GM19035 (cell line): ENCODE data around the gene SYNPO.
A peak's percentile ranks its signal among the peaks of the same experiment; 100 is the strongest.

Experiments
- ATAC-seq: cut with Tn5 transposase; IDR thresholded peaks from one replicate; pipeline ENCODE4 v1.9.1; 2021; ENCODE audit not compliant: unreplicated experiment

Gene SYNPO

GRCh38 chr5:150607991-150608390, 32.5 kb upstream of the SYNPO start:
- ATAC-seq: no peak

DNA sequence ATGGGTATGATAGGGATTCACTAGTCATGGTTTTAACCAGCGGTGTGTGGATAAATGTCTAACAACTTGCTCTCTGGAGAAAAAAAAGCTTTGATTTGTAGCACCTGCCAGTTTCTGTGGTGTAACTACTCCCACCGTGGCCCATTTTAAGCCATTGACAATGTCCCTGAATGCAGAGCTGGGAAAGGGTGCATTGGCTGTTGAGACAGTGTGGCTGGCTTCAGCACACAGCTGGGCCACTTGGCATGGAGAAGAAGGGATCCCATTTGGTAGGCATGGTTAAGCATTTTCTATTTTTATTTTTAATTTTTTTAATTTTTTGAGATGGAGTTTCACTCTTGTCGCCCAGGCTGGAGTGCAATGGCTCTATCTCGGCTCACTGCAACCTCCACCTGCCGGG, 31.5 kb upstream of the SYNPO start:
- no peak for ATAC-seq

GRCh38 chr5:150609843-150610584, 30.4 kb upstream of the SYNPO start:
- no peak for ATAC-seq

- ATAC-seq: no peak
Observed at GRCh38 chr5:150611026-150611425, 29.4 kb upstream of the SYNPO start.

DNA sequence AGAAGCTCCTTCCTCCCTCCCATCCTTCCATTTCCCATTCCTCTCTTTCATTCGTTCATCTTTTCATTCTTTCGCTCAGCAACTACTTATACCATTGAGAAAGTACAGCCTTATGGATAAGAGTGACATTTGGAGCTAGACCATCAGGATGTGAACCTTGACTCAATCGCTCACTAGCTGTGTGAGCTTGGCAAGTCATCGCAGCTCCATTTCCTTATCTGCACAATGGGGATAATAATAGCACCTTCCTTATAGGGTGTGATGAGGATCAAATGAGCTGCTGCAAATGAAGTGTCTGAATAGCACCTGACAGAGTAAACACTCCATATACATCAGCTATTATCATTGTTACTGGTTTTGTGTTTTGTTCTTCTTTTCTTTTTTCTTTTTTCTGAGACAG, 28.1 kb upstream of the SYNPO start:
- ATAC-seq: no peak

- ATAC-seq: no peak
Observed at GRCh38 chr5:150612905-150613670, 27.4 kb upstream of the SYNPO start.

DNA sequence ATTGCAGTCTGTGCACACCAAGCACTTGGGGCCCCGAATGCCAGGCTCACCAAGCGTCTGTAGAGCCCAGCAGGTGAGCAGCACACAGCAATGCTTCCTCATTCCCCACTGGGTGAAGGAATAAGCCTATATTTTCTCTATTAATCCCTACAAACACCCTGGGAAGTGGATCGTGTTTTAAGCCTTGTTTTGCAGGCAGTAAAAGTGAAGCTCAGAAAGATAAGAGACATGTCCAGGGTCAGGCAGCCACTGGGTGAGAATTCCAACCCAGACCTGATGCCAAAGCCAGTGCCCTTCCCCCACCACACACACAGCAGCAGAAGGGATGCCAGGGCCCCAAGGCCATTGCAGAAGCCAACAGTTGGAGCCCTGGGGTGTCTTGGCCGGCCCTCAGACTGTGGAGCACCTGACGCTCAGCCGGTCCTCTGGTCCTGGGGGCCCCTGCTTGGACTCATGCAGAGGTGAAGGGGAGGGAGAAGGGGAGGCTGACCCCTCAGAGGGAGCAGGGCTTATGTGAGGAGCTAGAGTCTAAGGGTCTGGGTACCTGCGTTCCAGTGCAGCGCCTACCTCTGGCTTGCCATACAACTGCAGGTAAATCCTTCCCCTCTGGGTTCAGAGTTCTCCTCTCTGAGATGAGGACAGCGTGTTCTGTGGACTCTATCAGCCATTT, 26.3 kb upstream of the SYNPO start:
- ATAC-seq: no peak

- ATAC-seq: no peak
Observed at GRCh38 chr5:150614661-150615060, 25.8 kb upstream of the SYNPO start.

DNA sequence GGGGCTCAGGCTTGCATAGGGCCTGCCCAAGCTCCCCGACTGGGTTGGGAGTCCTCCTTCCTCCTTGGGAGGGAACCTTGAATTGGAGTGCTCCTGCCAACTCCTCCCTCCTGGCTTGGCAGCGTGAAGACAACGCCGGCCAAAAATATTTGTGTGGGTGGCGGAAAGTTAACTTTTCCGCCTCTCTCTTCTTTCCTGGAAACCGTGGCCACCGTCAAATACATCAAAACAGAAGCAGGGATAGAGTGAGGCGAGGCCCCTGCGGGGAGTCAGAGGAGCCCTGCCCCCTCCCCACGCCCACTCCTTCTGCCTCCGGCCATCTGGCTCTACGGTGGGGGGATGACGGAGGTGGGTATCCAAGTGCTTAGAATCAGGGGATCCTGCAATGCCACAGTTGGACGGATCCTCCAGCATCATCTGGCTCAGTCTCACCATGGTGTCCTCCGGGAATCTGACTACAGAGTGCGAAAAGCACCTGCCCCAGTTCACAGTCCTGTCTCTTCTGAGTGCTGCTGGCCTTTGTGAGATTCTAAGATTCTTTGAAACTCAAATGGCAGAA, 25.2 kb upstream of the SYNPO start:
- no peak for ATAC-seq

GRCh38 chr5:150616024-150616470, 24.4 kb upstream of the SYNPO start:
- ATAC-seq: no peak

GRCh38 chr5:150616506-150616905, 24.0 kb upstream of the SYNPO start:
- ATAC-seq: no peak

DNA sequence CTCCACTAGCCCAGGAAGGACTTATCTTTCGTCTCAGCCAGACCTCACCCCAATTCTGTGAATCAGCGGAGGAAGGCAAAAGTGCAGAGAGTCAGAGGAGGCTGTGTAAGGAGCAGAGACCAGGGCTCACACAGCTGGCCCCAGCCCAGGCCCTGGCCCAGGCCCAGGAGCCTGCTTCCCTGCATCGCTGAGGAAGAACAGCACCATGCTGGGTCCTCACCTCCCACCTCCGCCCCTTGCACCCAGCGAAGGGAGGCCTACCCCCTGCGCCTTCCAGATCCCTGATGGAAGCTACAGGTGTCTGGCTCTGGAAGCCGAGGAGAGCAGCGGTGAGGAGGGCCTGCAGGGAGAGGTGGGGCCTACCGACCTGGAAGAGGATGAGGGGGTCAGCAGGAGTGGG, 22.3 kb upstream of the SYNPO start:
- no peak for ATAC-seq

- ATAC-seq: no peak
Observed at GRCh38 chr5:150618588-150619281, 21.7 kb upstream of the SYNPO start.

GRCh38 chr5:150619359-150620230, 20.9 kb upstream of the SYNPO start:
- no peak for ATAC-seq

DNA sequence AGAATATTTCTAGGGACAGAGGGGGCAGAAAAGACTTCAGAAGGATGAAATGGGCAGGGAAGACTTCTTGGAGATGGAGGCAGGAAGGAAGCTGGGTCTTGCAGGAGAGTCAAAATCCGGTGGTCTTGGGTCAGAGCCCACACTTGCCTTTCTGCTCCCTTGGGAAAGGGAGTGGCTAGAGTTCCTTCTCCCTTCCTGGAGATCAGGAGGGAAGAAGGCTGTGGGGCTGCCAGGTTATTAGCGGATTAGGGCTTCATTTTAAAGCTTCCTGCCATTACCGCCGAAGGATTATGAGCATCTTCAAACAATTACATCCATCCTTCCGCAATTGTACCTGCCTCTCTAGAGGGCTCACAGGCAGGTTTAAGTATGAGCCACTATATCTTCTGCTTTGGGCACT, 19.2 kb upstream of the SYNPO start:
- no peak for ATAC-seq

DNA sequence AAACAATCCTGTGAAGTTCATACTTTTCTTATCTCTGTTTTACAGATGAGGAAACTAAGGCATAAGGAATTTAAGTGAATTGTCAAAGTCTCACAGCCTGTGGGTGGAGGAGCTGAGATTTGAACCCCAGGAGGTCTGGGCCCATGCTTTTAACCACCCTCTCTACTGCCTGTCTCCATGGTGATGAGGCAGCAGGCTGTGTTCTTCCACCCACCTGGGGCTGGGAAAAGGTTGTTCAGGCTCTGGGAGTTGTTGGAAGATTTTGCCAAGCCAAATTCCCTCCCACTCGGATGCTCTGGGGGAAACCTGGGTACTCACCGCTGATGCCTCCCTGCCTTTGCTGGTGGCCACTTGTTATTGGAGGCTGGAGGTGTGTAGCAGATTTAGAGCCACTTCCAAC, 18.3 kb upstream of the SYNPO start:
- no peak for ATAC-seq

- no peak for ATAC-seq
Observed at GRCh38 chr5:150623152-150623877, 17.1 kb upstream of the SYNPO start.

DNA sequence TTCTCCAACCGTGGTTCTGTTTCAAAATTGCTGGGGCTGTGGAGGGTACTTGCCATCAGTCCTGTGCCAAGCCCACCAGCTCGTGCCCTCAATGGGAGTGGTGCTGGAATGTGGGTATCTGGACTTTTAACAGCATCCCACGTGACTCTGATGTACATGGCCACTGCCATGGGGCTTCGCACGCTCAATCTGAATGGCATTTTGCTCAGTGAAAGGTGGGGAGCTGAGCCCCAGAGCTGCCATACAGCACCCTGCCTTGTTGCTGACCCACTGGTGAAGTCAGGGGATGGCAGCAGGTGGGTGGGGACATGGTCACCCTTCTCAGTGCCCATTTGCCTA, 16.6 kb upstream of the SYNPO start:
- no peak for ATAC-seq

DNA sequence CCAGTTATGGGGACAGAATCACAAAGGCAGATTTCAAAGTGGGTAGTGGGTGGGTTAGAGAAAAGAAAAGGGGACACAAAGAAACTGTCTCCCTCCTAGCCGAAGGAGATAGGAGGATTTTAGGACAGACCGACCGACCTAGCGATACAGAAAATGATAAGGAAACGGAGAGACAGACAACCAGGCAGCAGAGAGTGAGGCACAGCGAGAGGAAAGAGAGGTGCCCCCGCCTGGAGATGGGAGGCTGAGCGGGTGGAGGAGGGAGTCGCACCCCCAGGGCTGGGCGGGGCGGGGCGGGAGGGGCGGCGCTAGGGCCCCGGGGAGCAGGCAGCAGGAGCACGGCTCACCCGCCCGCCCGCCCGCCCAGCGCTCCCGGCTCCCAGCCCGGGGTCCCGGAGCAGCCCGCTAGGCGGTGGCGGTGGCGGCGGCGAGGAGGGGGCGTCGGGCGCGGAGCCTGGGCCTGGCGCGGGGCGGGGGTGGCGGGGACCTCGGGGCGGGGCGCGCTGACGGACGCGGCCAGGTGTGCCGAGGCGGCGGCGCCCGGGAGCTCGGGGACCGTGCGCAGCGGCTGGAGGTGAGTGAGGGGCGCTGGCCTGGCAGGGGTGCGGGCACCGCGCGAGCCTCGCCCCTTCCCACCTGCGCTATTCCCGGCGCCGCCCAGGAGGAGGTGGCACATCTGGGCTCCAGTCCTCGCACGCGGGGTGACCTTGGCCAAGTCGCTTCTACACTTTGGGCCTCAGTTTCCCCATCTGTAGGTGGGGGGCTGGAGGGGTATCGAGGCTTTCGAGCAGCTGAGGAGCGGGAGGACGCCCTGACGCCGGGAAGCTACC, 15.9 kb upstream of the SYNPO start:
- peak; percentile 32 for ATAC-seq
